K562 (cell line): ENCODE results near the gene CD68.

Experiments used
- ARID3B ChIP-seq: fragments of 250-450 bp; sonication (Bioruptor Pico); IDR thresholded peaks from 2 replicates; pipeline ENCODE4 v1.4.0; 2020; ENCODE audit warnings: borderline replicate concordance
- BCLAF1 ChIP-seq, 2 experiments: fragments of 450-650 bp in 1 of 2; IDR thresholded peaks; 2 replicates each; pipeline ENCODE4 v1.6.1; 2011 to 2017; ENCODE audit warnings: low read depth in 2 of 2, antibody characterized with exemption in 1 of 2, borderline replicate concordance in 1 of 2, low read length in 1 of 2, mild to moderate bottlenecking in 1 of 2, mixed read lengths in 1 of 2; ENCODE audit not compliant: control insufficient read depth in 1 of 2
- EZH2 ChIP-seq: IDR thresholded peaks from 2 replicates; pipeline ENCODE4 v1.6.1; 2012; ENCODE audit warnings: low read depth, mild to moderate bottlenecking, inconsistent platforms, low read length, borderline replicate concordance
- FOSL1 ChIP-seq: fragments of 200-800 bp; sonication (Bioruptor generic); conservative IDR thresholded peaks from 2 replicates; pipeline ENCODE4 v1.6.1; 2016; ENCODE audit warnings: missing genetic modification characterization, missing compliant biosample characterization
- HCFC1 ChIP-seq: IDR thresholded peaks from 2 replicates; pipeline ENCODE4 v1.6.1; 2012; ENCODE audit warnings: low read depth, low read length, improper control_type of control experiment
- KLF13 ChIP-seq: fragments of 450-650 bp; IDR thresholded peaks from 2 replicates; pipeline ENCODE4 v1.6.1; 2016; ENCODE audit warnings: missing genetic modification characterization, low read depth, mild to moderate bottlenecking, missing compliant biosample characterization, moderate library complexity, borderline replicate concordance
- NR2C2 ChIP-seq, 2 experiments: fragments of 200-800 bp in 1 of 2; sonication (Bioruptor generic) in 1 of 2; sonication (generic) in 1 of 2; formaldehyde crosslinking in 1 of 2; IDR thresholded peaks; 2 replicates each; pipeline versions ENCODE4 v1.6.1 to v1.8.0; 2016 to 2022; ENCODE audit warnings: mild to moderate bottlenecking in 1 of 2, missing compliant biosample characterization in 1 of 2, missing genetic modification characterization in 1 of 2, missing genetic modification reagents in 1 of 2
- ZNF318 ChIP-seq, 2 experiments: fragments of 450-650 bp; IDR thresholded peaks; 2 replicates each; pipeline ENCODE4 v1.6.1; 2016; ENCODE audit warnings: mild to moderate bottlenecking in 2 of 2, borderline replicate concordance in 1 of 2, low read depth in 1 of 2, moderate library complexity in 1 of 2
- TF ChIP-seq, protein P1 (sequence below), 2 experiments: IDR thresholded peaks; 2 replicates each; pipeline ENCODE4 v1.6.1; 2011; ENCODE audit warnings: borderline replicate concordance in 1 of 2, control low read depth in 1 of 2, low read depth in 1 of 2, low read length in 1 of 2, mild to moderate bottlenecking in 1 of 2, mixed read lengths in 1 of 2, moderate library complexity in 1 of 2; ENCODE audit not compliant: insufficient read depth in 1 of 2, insufficient read length in 1 of 2, poor library complexity in 1 of 2, severe bottlenecking in 1 of 2; ENCODE audit errors: extremely low read depth in 1 of 2
- TF ChIP-seq, protein P2 (sequence below): IDR thresholded peaks from 3 replicates; pipeline ENCODE4 v1.6.1; 2011; ENCODE audit warnings: borderline replicate concordance, mild to moderate bottlenecking; ENCODE audit not compliant: insufficient read length, insufficient read depth

GRCh38 chr17:7626307-7626706, 46.9 kb downstream of the CD68 start:
- no peak for TF ChIP-seq HCFC1
- TF ChIP-seq NR2C2 (CRISPR knock-in tag; IDR thresholded peaks at IDR 0.05): no peak
- no peak for TF ChIP-seq NR2C2 (tag; IDR thresholded peaks at IDR 0.05)
- no peak for TF ChIP-seq EZH2
- TF ChIP-seq ZNF318 (IDR thresholded peaks at IDR 0.05; ENCODE audit: borderline replicate concordance in 1 of 2, low read depth in 1 of 2): no peak
- no peak for TF ChIP-seq KLF13 (tag)
- TF ChIP-seq, protein P1, sequence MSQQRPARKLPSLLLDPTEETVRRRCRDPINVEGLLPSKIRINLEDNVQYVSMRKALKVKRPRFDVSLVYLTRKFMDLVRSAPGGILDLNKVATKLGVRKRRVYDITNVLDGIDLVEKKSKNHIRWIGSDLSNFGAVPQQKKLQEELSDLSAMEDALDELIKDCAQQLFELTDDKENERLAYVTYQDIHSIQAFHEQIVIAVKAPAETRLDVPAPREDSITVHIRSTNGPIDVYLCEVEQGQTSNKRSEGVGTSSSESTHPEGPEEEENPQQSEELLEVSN (IDR thresholded peaks at IDR 0.05; ENCODE audit: borderline replicate concordance in 1 of 2, extremely low read depth in 1 of 2, insufficient read depth in 1 of 2, insufficient read length in 1 of 2, low read depth in 1 of 2, low read length in 1 of 2, poor library complexity in 1 of 2, severe bottlenecking in 1 of 2): no peak
- TF ChIP-seq FOSL1 (tag): no peak
- TF ChIP-seq, protein P2, sequence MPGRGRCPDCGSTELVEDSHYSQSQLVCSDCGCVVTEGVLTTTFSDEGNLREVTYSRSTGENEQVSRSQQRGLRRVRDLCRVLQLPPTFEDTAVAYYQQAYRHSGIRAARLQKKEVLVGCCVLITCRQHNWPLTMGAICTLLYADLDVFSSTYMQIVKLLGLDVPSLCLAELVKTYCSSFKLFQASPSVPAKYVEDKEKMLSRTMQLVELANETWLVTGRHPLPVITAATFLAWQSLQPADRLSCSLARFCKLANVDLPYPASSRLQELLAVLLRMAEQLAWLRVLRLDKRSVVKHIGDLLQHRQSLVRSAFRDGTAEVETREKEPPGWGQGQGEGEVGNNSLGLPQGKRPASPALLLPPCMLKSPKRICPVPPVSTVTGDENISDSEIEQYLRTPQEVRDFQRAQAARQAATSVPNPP: no peak
- no peak for TF ChIP-seq ARID3B (CRISPR knock-in tag)
- TF ChIP-seq BCLAF1 (IDR thresholded peaks at IDR 0.05; ENCODE audit: borderline replicate concordance in 1 of 2, control insufficient read depth in 1 of 2, low read depth in 2 of 2, low read length in 1 of 2): no peak
